Measurements from ENCODE around the gene MAP1LC3A. TPM values are rescaled to one million over a fixed set of nuclear protein-coding genes. Genes with fewer than 3 reads are reported as not detected.
"Not testable (repeated sequence)": the region's sequence is repeated elsewhere in the genome, so short reads cannot be mapped to it uniquely, and the experiment has no call there.

Gene MAP1LC3A
- total RNA-seq, 1 donor from 2014 or later, result 120 TPM

- TF ChIP-seq CTCF (IDR thresholded peaks at IDR 0.05), result no peak
- no peak for DNase-seq (ENCODE audit: low spot score)
- Mint-ChIP-seq H3K27ac (ENCODE audit: unreplicated experiment) (peak overlapping the region; percentile 100), H3K36me3 (ENCODE audit: low read depth) (peaks cover 22% of the 10 kb centered on the region), H3K9me3 (ENCODE audit: low read depth) (no peaks in the 10 kb centered on the region), H3K27me3 (ENCODE audit: low read depth) (no peaks in the 10 kb centered on the region), H3K4me1 (ENCODE audit: low read depth) (peaks cover 45% of the 10 kb centered on the region), H3K4me3 (ENCODE audit: unreplicated experiment) (peak overlapping the region; percentile 90)
These were observed 43.5 kb upstream of the MAP1LC3A start for GRCh38 chr20:34514897-34515483.

DNA sequence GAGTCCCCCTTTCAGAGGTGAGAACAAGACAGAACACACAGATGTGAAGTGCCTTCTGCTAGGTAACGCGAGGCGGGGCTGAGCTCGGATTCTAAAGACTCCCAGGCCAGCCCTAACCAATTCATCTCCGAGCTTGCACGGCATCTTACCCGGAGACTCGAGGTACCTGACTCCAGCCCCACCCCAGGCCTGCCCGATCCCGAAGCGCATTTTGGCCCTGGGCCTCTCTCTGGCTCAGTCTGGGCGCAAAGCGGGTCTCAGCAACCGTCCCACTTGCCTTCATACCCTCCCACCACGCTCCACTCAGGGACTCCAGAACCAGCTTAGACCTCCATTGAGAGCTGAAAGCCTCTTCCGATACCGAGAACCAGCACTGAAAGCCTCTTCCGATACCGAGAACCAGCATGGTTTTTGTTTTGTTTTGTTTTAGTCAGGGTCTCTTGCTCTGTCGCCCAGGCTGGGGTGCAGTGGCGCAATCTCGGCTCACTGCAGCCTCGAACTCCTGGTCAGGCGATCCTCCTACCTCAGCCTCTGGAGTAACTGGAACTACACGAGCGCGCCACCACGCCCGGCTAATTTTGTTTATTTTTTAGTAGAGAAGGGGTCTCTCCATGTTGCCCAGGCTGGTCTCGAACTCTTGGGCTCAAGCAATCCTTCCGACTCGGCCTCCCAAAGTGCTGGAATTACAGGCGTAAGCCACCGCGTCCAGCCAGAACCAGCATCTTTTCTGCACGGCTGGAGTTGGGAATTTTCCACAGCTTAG, 42.9 kb upstream of the MAP1LC3A start:
- TF ChIP-seq CTCF (IDR thresholded peaks at IDR 0.05), result no peak
- Mint-ChIP-seq H3K27me3 (ENCODE audit: low read depth) (no peaks in the 10 kb centered on the region), H3K4me1 (ENCODE audit: low read depth) (peaks cover 47% of the 10 kb centered on the region), H3K36me3 (ENCODE audit: low read depth) (peaks cover 21% of the 10 kb centered on the region), H3K27ac (ENCODE audit: unreplicated experiment) (peak overlapping the region; percentile 100), H3K9me3 (ENCODE audit: low read depth) (no peaks in the 10 kb centered on the region), H3K4me3 (ENCODE audit: unreplicated experiment) (peak overlapping the region; percentile 90)
- DNase-seq (ENCODE audit: low spot score), result no peak

DNA sequence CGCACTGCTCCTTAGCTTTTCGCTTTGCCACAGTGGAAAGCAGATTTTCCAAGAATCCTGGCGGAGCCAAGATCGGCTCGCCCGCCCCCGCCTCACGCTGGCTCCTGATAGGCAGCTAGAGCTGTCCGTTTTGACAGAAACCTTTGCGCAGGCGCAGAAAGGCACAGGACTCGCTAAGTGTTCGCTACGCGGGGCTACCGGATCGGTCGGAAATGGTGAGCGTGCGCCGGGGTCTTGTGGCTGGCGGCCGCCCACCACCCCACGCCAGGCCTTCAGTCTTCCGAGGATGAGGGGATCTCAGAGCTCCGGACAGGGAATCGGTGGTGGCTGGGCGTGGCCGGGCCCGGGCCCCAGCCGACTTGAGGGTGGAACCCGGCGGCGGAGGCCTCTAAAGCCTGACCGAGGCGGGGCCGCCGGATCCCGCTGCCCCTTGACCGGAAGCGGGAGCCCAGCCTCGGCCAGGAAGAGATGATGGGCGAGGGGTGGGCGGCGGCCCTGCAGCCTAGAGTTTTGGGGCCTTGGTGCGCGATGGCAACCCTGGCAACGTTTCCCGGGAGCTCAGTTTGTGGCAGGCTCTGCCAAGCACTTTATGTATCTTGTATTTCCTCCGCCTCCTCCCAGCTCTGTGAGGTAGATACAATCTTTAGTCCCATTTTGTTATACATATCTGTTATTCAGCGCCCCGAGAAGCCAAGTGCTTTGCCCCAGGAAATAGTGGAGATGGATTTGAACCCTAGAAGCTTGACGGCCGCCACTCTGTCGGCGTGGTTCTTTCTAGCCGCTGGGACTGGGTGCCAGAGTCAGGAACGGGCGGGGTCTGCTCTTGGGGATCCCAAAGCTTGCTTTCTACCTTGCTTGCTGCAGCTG, 42.0 kb upstream of the MAP1LC3A start, which contains the start of gene DYNLRB1:
DYNLRB1 (plus strand) TSS at position 176 of the 867 bp plus-strand sequence; CDS start at position 213, 37 bp downstream.
- Mint-ChIP-seq H3K36me3 (ENCODE audit: low read depth) (peaks cover 17% of the 10 kb centered on the region), H3K27me3 (ENCODE audit: low read depth) (no peaks in the 10 kb centered on the region), H3K27ac (ENCODE audit: unreplicated experiment) (peak within 1 kb of the TSS; percentile 100), H3K4me3 (ENCODE audit: unreplicated experiment) (peak within 1 kb of the TSS; percentile 90), H3K9me3 (ENCODE audit: low read depth) (no peaks in the 10 kb centered on the region), H3K4me1 (ENCODE audit: low read depth) (peaks cover 49% of the 10 kb centered on the region)
- TF ChIP-seq CTCF (IDR thresholded peaks at IDR 0.05), result no peak
- DNase-seq (ENCODE audit: low spot score), result peak; percentile 100

DNA sequence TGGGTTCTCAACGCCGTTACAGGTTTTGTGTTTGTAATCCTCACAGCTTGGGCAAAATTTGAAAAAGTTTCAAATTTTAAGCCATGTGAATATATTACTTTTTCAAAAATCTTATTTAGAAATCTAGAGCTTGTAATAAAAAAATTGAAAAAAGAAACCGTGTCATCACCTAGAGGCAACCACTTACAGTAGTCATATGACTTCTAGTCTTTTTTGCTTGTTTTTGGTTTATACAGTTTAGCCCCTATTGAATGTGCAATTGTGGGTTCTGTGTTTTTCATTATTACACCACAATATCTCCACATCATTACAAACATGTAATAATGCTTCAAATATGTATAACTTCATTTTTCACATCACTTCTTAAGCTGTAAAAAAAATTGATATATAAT, 41.4 kb upstream of the MAP1LC3A start:
- no peak for DNase-seq (ENCODE audit: low spot score)
- H3K9me3 Mint-ChIP-seq (ENCODE audit: low read depth), result no peaks in the 10 kb centered on the region

DNA sequence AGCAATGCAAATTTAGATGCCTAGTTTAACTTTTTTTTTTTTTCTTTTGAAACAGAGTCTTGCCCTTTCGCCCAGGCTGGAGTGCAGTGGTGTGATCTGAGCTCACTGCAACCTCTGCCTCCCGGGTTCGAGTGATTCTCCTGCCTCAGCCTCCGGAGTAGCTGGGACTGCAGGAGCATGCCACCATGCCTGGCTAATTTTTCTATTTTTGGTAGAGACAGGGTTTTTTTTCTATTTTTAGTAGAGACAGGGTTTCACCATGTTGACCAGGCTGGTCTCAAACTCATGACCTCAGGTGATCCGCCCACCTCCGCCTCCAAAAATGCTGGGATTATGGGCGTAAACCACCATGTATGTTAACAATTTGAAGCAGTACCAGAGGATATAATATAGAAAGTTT, 39.7 kb upstream of the MAP1LC3A start:
- not testable (repeated sequence) for H3K27me3 Mint-ChIP-seq (ENCODE audit: low read depth); DNase-seq (ENCODE audit: low spot score); H3K4me3 Mint-ChIP-seq (ENCODE audit: unreplicated experiment); H3K27ac Mint-ChIP-seq (ENCODE audit: unreplicated experiment); H3K9me3 Mint-ChIP-seq (ENCODE audit: low read depth)
- peaks cover 13% of the 10 kb centered on the region for H3K36me3 Mint-ChIP-seq (ENCODE audit: low read depth)
- H3K4me1 Mint-ChIP-seq (ENCODE audit: low read depth), result peaks cover 66% of the 10 kb centered on the region

More for the DNA sequence above, 41.4 kb upstream of the MAP1LC3A start:
- Mint-ChIP-seq H3K4me1 (ENCODE audit: low read depth) (peaks cover 53% of the 10 kb centered on the region), H3K27ac (ENCODE audit: unreplicated experiment) (peak overlapping the region; percentile 100), H3K4me3 (ENCODE audit: unreplicated experiment) (peak overlapping the region; percentile 90), H3K27me3 (ENCODE audit: low read depth) (no peaks in the 10 kb centered on the region), H3K36me3 (ENCODE audit: low read depth) (peaks cover 18% of the 10 kb centered on the region)
- TF ChIP-seq CTCF (IDR thresholded peaks at IDR 0.05), result peak; percentile 11

- not testable (repeated sequence) for H3K27ac Mint-ChIP-seq (ENCODE audit: unreplicated experiment); H3K9me3 Mint-ChIP-seq (ENCODE audit: low read depth); H3K27me3 Mint-ChIP-seq (ENCODE audit: low read depth); DNase-seq (ENCODE audit: low spot score); H3K4me3 Mint-ChIP-seq (ENCODE audit: unreplicated experiment)
- Mint-ChIP-seq H3K4me1 (ENCODE audit: low read depth) (peaks cover 69% of the 10 kb centered on the region), H3K36me3 (ENCODE audit: low read depth) (peaks cover 11% of the 10 kb centered on the region)
These were observed 38.7 kb upstream of the MAP1LC3A start for GRCh38 chr20:34519841-34520240.
